ENCODE data around the gene DNASE1L1.

- no peak for TF ChIP-seq CTCF (conservative IDR thresholded peaks at IDR 0.05; ENCODE audit: low read depth, low read length)
- TF ChIP-seq EZH2 (IDR thresholded peaks at IDR 0.05; ENCODE audit: borderline replicate concordance, low read depth, low read length, poor library complexity, severe bottlenecking), result no peak
These were observed 30.1 kb downstream of the DNASE1L1 start, which contains the start of gene EMD for GRCh38 chrX:154378799-154379568.

Data from A673 (cell line).